Left lung (tissue), 10 donors: ENCODE results near the gene CLN6. TPM values are rescaled to one million over a fixed set of nuclear protein-coding genes. Genes with fewer than 3 reads are reported as not detected.

Source experiments
- ATAC-seq: fragments of 200-7000 bp; cut with Tn5 transposase; one replicate; pipeline ENCODE4 v1.9.1; 2020; ENCODE audit warnings: moderate library complexity
- DNase-seq, 4 donors: peaks; one replicate each; pipeline ENCODE4 v3.0.0-alpha.2; 2013 to 2020
- H3K27ac ChIP-seq, 2 donors: fragments of 200-600 bp; sonication (generic) in 1 of 2; one replicate each; pipeline versions ENCODE4 v1.5.0 to v1.8.0; 2020 to 2021
- H3K27me3 ChIP-seq, 2 donors: fragments of 200-600 bp; sonication (generic) in 1 of 2; one replicate each; pipeline versions ENCODE4 v1.5.0 to v1.8.0; 2020 to 2021
- H3K36me3 ChIP-seq, 2 donors: fragments of 200-600 bp; sonication (generic) in 1 of 2; one replicate each; pipeline versions ENCODE4 v1.5.0 to v1.8.0; 2020 to 2021
- H3K4me1 ChIP-seq, 2 donors: fragments of 200-600 bp; one replicate each; pipeline ENCODE4 v1.8.0; 2021
- H3K4me3 ChIP-seq, 2 donors: fragments of 200-600 bp; sonication (generic) in 1 of 2; one replicate each; pipeline versions ENCODE4 v1.5.0 to v1.8.0; 2020 to 2021; ENCODE audit warnings: mild to moderate bottlenecking in 1 of 2
- H3K9me3 ChIP-seq, 2 donors: fragments of 200-600 bp; sonication (generic) in 1 of 2; one replicate each; pipeline versions ENCODE4 v1.5.0 to v1.8.0; 2020 to 2021
- CTCF ChIP-seq, 2 donors: fragments of 200-600 bp; sonication (generic) in 1 of 2; IDR thresholded peaks; one replicate each; pipeline versions ENCODE4 v1.5.0 to v1.8.0; 2021; ENCODE audit warnings: antibody characterized with exemption in 2 of 2
- intact Hi-C, 2 donors: fragments of 100-400 bp; cut with DNase I; formaldehyde crosslinking; loops; one replicate each; pipeline versions ENCODE4 v1.11.2 to v1.14.2; 2022
- polyA plus RNA-seq, 6 donors: library from polyadenylated mRNA; unstranded; fragments of 120-200 nt; gene quantifications; one replicate each; pipeline ENCODE4 v1.2.1, GENCODE V29; 2013; ENCODE audit not compliant: insufficient read length in 6 of 6
- total RNA-seq, 2 donors: library from RNA; stranded (reverse); fragmentation: NEBNext Ultra II Directional; extraction: Animal tissue kit (Norgen Biotek cat#: 25700); gene quantifications; one replicate each; pipeline ENCODE4 v1.2.1, GENCODE V29; 2021
- donor health status: DM: no; HTN: yes; CAD: no.
- donor health status: DM: no; HTN: no; CAD: no.

The CLN6 gene
- total and polyA plus RNA-seq, 8 donors = 28.3 to 50.3 (median 37.5) TPM

DNA sequence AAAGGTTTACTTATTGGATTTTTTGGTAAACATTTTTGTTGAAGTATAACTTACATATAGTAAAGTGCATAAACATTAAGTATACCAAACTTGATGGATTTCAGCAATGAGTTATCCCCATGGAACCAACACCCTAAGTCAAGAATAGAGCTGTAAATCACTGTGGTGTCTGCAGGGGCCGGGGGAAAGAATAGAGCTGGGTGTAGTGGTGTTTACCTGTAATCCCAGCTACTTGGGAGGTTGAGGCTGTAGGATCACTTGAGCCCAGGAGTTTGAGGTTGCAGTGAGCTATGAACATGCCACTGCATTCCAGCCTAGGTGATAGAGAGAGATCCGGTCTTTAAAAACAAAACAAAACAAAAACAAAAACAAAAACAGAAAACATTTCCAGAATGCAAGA lies 34.8 kb upstream of the CLN6 start:
- Histone ChIP-seq H3K9me3 (no peaks in the 10 kb centered on the region), H3K27ac (no peak overlapping the region), H3K4me3 (no peak overlapping the region), H3K4me1 (no peaks in the 10 kb centered on the region), H3K27me3 (peaks cover 0 to 25% of the 10 kb centered on the region in 2 donors), H3K36me3 (no peaks in the 10 kb centered on the region)
- TF ChIP-seq CTCF (IDR thresholded peaks at IDR 0.05) = no peak
- DNase-seq (no peak), ATAC-seq (no peak)
- intact Hi-C loops = no loop called here

- no peak for TF ChIP-seq CTCF (IDR thresholded peaks at IDR 0.05)
- H3K36me3 ChIP-seq = no peaks in the 10 kb centered on the region
- no peaks in the 10 kb centered on the region for H3K9me3 ChIP-seq
- intact Hi-C loops = no loop called here
- H3K27me3 ChIP-seq = peaks cover 0 to 25% of the 10 kb centered on the region in 2 donors
- H3K4me3 ChIP-seq = no peak overlapping the region
- no peaks in the 10 kb centered on the region for H3K4me1 ChIP-seq
- H3K27ac ChIP-seq = no peak overlapping the region
- ATAC-seq (no peak), DNase-seq (no peak)
These were observed 33.2 kb upstream of the CLN6 start for GRCh38 chr15:68262514-68263356.

DNA sequence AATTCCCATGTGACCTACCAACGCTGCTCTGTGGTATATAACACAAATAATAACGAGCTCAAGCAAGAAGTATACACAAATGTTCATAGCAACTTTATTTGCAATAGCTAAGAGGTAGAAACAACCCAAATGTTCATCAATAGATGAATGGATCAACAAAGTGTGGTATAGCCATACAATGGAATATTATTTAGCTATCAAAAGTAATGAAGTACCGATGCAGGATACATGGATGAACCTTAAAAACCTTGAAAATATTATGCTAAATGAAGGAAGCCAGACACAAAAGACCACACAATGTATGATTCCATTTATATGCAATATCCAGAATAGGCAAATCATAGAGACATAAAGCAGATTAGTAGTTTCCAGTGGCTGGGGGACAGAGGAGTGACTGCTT lies 32.5 kb upstream of the CLN6 start:
- no peaks in the 10 kb centered on the region for H3K36me3 ChIP-seq
- intact Hi-C loops = no loop called here
- H3K4me1 ChIP-seq = peaks cover 0 to 5% of the 10 kb centered on the region in 2 donors
- no peak overlapping the region for H3K27ac ChIP-seq
- H3K27me3 ChIP-seq = peaks cover 0 to 20% of the 10 kb centered on the region in 2 donors
- no peak for ATAC-seq
- no peak overlapping the region for H3K4me3 ChIP-seq
- TF ChIP-seq CTCF (IDR thresholded peaks at IDR 0.05) = no peak
- no peaks in the 10 kb centered on the region for H3K9me3 ChIP-seq
- DNase-seq = no peak

- peaks cover 0 to 20% of the 10 kb centered on the region in 2 donors for H3K27me3 ChIP-seq
- H3K4me1 ChIP-seq = peaks cover 0 to 12% of the 10 kb centered on the region in 2 donors
- no peaks in the 10 kb centered on the region for H3K36me3 ChIP-seq
- DNase-seq = no peak
- TF ChIP-seq CTCF (IDR thresholded peaks at IDR 0.05) = no peak
- no peak overlapping the region for H3K4me3 ChIP-seq
- H3K9me3 ChIP-seq = no peaks in the 10 kb centered on the region
- no peak for ATAC-seq
- no peak overlapping the region for H3K27ac ChIP-seq
- intact Hi-C loops = no loop called here
These were observed 31.7 kb upstream of the CLN6 start for GRCh38 chr15:68261241-68261640.

GRCh38 chr15:68259883-68260282 lies 30.4 kb upstream of the CLN6 start:
- H3K27ac ChIP-seq = no peak overlapping the region
- H3K36me3 ChIP-seq = no peaks in the 10 kb centered on the region
- no peaks in the 10 kb centered on the region for H3K9me3 ChIP-seq
- H3K27me3 ChIP-seq = peaks cover 0 to 20% of the 10 kb centered on the region in 2 donors
- no peak overlapping the region for H3K4me3 ChIP-seq
- DNase-seq = no peak
- intact Hi-C loops = loop anchor here in 1 of 2 donors (10.0 kb wide), 1 partner anchor 45 kb away; no protein-coding TSS in a partner anchor
- H3K4me1 ChIP-seq = peaks cover 0 to 16% of the 10 kb centered on the region in 2 donors
- no peak for TF ChIP-seq CTCF (IDR thresholded peaks at IDR 0.05)
- no peak for ATAC-seq
